ENCODE results near the gene COL9A1.

DNA sequence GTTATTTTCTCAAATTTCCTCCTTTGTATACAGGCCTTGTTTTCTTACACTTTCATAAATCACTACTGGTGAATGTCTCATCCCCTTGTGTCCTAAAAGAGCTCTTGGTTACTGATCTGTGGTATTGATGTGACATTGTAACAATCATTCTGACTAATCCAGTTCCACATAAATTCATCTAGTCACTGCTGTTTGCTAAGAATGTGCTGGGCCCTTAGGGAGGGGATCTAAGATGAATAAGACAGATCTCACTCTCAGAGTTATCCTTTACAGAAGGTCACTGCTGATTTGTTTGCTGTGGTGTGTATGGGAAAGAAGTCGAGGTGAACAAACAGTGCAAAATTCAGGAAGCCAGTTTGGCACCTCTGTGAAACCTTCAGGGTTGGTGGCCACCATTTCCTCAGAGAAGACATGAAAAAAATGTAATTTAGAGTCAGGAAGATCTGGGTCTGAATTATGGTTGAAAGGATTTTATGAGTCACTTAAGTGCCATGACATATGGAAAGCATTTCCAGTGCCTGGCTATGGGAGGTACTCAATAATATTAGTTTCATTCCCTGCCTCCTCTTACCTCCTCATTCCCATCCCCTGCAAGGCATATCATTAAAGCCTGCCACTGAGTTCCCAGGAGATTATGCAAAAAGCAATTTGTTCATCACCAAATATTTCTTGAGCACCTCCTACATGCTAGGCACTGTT, 121.8 kb downstream of the COL9A1 start:
- TF ChIP-seq, protein P1, sequence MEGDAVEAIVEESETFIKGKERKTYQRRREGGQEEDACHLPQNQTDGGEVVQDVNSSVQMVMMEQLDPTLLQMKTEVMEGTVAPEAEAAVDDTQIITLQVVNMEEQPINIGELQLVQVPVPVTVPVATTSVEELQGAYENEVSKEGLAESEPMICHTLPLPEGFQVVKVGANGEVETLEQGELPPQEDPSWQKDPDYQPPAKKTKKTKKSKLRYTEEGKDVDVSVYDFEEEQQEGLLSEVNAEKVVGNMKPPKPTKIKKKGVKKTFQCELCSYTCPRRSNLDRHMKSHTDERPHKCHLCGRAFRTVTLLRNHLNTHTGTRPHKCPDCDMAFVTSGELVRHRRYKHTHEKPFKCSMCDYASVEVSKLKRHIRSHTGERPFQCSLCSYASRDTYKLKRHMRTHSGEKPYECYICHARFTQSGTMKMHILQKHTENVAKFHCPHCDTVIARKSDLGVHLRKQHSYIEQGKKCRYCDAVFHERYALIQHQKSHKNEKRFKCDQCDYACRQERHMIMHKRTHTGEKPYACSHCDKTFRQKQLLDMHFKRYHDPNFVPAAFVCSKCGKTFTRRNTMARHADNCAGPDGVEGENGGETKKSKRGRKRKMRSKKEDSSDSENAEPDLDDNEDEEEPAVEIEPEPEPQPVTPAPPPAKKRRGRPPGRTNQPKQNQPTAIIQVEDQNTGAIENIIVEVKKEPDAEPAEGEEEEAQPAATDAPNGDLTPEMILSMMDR (IDR thresholded peaks at IDR 0.05; ENCODE audit: borderline replicate concordance, extremely low read depth, low read length, poor library complexity, severe bottlenecking), result no peak
- no peak for TF ChIP-seq EZH2 (IDR thresholded peaks at IDR 0.05; ENCODE audit: borderline replicate concordance, low read depth, low read length, severe bottlenecking)
